GM12878 (cell line): ENCODE results near the gene SMCO4. TPM values are rescaled to one million over a fixed set of nuclear protein-coding genes. Genes with fewer than 3 reads are reported as not detected.

Experiments
- ATAC-seq: fragments of 200-7000 bp; cut with Tn5 transposase; 3 replicates; pipeline ENCODE4 v1.9.1; 2020; ENCODE audit warnings: mild to moderate bottlenecking, moderate library complexity
- BruUV-seq: library from RNA; stranded (reverse); fragments of 400-500 nt; replicated peaks from 2 replicates; lab custom pipeline; 2021; lab: Mats Ljungman, UMichigan
- CTCF ChIA-PET: fragments of 300-600 bp; sonication (Branson Sonifier 250); formaldehyde crosslinking; extraction: SDS; loops from one replicate; lab custom pipeline; 2021; ENCODE audit warnings: inconsistent platforms; lab: Yijun Ruan, JAX
- POLR2A ChIA-PET: fragments of 350-600 bp; formaldehyde crosslinking; extraction: SDS; loops from one replicate; lab custom pipeline; 2021; ENCODE audit warnings: inconsistent platforms; lab: Charles Lee
- RAD21 ChIA-PET: fragments of 300-600 bp; sonication (Branson Sonifier 250); formaldehyde crosslinking; loops from one replicate; lab custom pipeline; 2023; ENCODE audit warnings: antibody characterized with exemption; ENCODE audit not compliant: unreplicated experiment; lab: Charles Lee
- SMC1A ChIA-PET: fragments of 300-600 bp; sonication (Branson Sonifier 250); formaldehyde crosslinking; loops from one replicate; lab custom pipeline; 2023; ENCODE audit not compliant: unreplicated experiment, uncharacterized antibody; lab: Charles Lee
- DNase-seq: peaks from one replicate; pipeline ENCODE4 v3.0.0-alpha.2; 2011; ENCODE audit warnings: low read depth, low spot score
- FAIRE-seq: peaks from 3 replicates; lab custom pipeline; 2011; peaks lifted over from hg19 to GRCh38; lab: Jason Lieb, UNC
- H2AFZ ChIP-seq: 2 replicates; pipeline ENCODE4 v1.6.0; 2011; ENCODE audit warnings: low read depth, low read length, control low read depth; ENCODE audit not compliant: control insufficient read depth
- H3K27ac ChIP-seq: 2 replicates; pipeline ENCODE4 v1.5.1; 2011; ENCODE audit warnings: control low read depth; ENCODE audit not compliant: control insufficient read depth, insufficient read depth
- H3K27me3 ChIP-seq, 2 experiments: replicated peaks in 1 of 2; 2 replicates each; pipeline versions ENCODE4 v1.6.0 to v1.6.1; 2011; ENCODE audit warnings: low read length in 1 of 2; ENCODE audit not compliant: control insufficient read depth in 2 of 2, insufficient read depth in 2 of 2
- H3K36me3 ChIP-seq, 2 experiments: 2 replicates each; pipeline ENCODE4 v1.5.1; 2011; ENCODE audit warnings: low read length in 1 of 2; ENCODE audit not compliant: control insufficient read depth in 2 of 2, insufficient read depth in 2 of 2
- H3K4me1 ChIP-seq: 2 replicates; pipeline ENCODE4 v1.6.1; 2011; ENCODE audit warnings: mild to moderate bottlenecking, low read length, moderate library complexity, mixed read lengths; ENCODE audit not compliant: control insufficient read depth, insufficient read depth
- H3K4me2 ChIP-seq: 2 replicates; pipeline ENCODE4 v1.6.0; 2011; ENCODE audit warnings: control low read depth; ENCODE audit not compliant: control insufficient read depth, insufficient read depth
- H3K4me3 ChIP-seq: fragments of 200-600 bp; sonication (generic); 2 replicates; pipeline ENCODE4 v1.5.1; 2016
- H3K79me2 ChIP-seq: 2 replicates; pipeline ENCODE4 v1.6.0; 2011; ENCODE audit warnings: low read length; ENCODE audit not compliant: control insufficient read depth, insufficient read depth
- H3K9ac ChIP-seq: 2 replicates; pipeline ENCODE4 v1.8.0; 2011; ENCODE audit warnings: low read length, control low read depth, mixed read lengths; ENCODE audit not compliant: control insufficient read depth, insufficient read depth
- H3K9me3 ChIP-seq: replicated peaks from 3 replicates; pipeline ENCODE4 v1.5.1; 2011; ENCODE audit warnings: mild to moderate bottlenecking, low read length; ENCODE audit not compliant: control insufficient read depth, insufficient read depth
- H4K20me1 ChIP-seq: 2 replicates; pipeline ENCODE4 v1.6.0; 2011; ENCODE audit not compliant: control insufficient read depth, insufficient read depth
- BHLHE40 ChIP-seq, 2 experiments: fragments of 450-650 bp in 1 of 2; IDR thresholded peaks; 2 replicates each; pipeline ENCODE4 v1.6.1; 2011 to 2017; ENCODE audit warnings: low read depth in 2 of 2, borderline replicate concordance in 1 of 2, improper control_type of control experiment in 1 of 2, low read length in 1 of 2, mild to moderate bottlenecking in 1 of 2
- MLLT1 ChIP-seq: fragments of 450-650 bp; IDR thresholded peaks from 2 replicates; pipeline ENCODE4 v1.6.1; 2016; ENCODE audit warnings: mild to moderate bottlenecking
- RFX5 ChIP-seq: IDR thresholded peaks from 2 replicates; pipeline ENCODE4 v1.6.1; 2011; ENCODE audit warnings: low read depth, low read length, improper control_type of control experiment
- WGBS: methylation state at CpG from one replicate; pipeline ENCODE4 v1.1.6; 2016; ENCODE audit warnings: low lambda C conversion rate; ENCODE audit not compliant: insufficient replicate concordance, insufficient coverage; ENCODE audit errors: missing lambda C conversion rate; 5-methylcytosine and 5-hydroxymethylcytosine counted together
- in situ Hi-C: fragments of 300-500 bp; cut with MboI; formaldehyde crosslinking; loops from 9 replicates; pipeline ENCODE4 v1.14.3; 2018; ENCODE audit warnings: mixed read lengths
- intact Hi-C: fragments of 100-400 bp; cut with micrococcal nuclease; formaldehyde crosslinking; loops from one replicate; pipeline ENCODE4 v1.14.2; 2022; ENCODE audit not compliant: unreplicated experiment
- polyA plus RNA-seq, 11 experiments: library from polyadenylated mRNA; depleted of rRNA in 4 of 11; unstranded in 6 of 11; stranded (reverse) in 5 of 11; fragments of >200 nt; fragmentation: Nextera tagmentation in 4 of 11; fragmentation: Illumina TruSeq in 1 of 11; extraction: Ambion mirVana in 4 of 11; extraction: Trizol in 1 of 11; gene quantifications; 1 replicate in 1 of 11; 2 replicates in 10 of 11; pipeline versions ENCODE4 v1.2.1 to v1.2.3, GENCODE V29; 2011 to 2016; ENCODE audit warnings: inconsistent platforms in 2 of 11, missing spikeins in 2 of 11, low read depth in 1 of 11
- total RNA-seq, 4 experiments: library from RNA; depleted of rRNA in 3 of 4; stranded (reverse); fragments of >200 nt in 3 of 4; fragmentation: Illumina TruSeq in 1 of 4; extraction: Trizol in 1 of 4; gene quantifications; 2 replicates each; pipeline versions ENCODE4 v1.2.1 to v1.2.3, GENCODE V29; 2013 to 2021
- TF ChIP-seq, protein P1 (sequence below): IDR thresholded peaks from 2 replicates; pipeline ENCODE4 v1.6.1; 2012; ENCODE audit warnings: low read depth, low read length, improper control_type of control experiment

The SMCO4 gene
- total and polyA plus RNA-seq, 10 of the 15 experiments (the other 5 are each of a cell fraction or from before 2014, with no cell fraction given), result 3.6 to 59.9 (median 27.9) TPM

DNA sequence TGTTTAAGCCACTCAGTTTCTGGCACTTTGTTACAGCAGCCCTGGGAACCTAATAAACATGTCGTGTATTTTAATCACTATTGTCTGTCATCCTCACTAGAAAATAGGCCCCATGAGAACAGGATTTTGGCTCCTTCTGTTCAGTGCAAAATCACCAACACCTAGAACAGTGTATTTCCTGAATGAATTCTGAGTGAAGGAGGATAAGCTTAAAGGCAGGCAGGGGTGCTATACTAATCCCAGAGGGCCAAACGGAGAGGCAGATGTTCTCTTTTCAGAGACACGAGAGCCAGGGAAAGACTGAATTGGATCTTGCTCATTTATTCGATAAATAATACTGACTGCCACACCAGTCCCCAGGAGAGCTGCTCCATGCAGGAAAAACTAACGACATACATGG lies 10.4 kb downstream of the SMCO4 start:
- WGBS, result 87% methylated on average over 5 of the region's 5 CpGs
- no peak overlapping the region for H2AFZ ChIP-seq
- H3K27me3 ChIP-seq, result no peaks in the 10 kb centered on the region
- intact Hi-C loops, result loop anchor here (10.0 kb wide), 1 partner anchor 942 kb away; no protein-coding TSS in a partner anchor
- no peaks in the 10 kb centered on the region for H3K9me3 ChIP-seq
- H3K4me1 ChIP-seq, result peaks cover 60% of the 10 kb centered on the region
- H4K20me1 ChIP-seq, result no peaks in the 10 kb centered on the region
- POLR2A ChIA-PET, result interaction anchor here (0.5 to 12.8 kb wide), 6 partner anchors 5 to 48 kb away, joined by 3 to 191 read pairs (median 50); partner anchors contain the start of gene SMCO4
- CTCF ChIA-PET, result interaction anchor here (0.8 to 4.5 kb wide), 3 partner anchors 9 to 18 kb away, joined by 3 to 40 read pairs (median 22); partner anchors contain the start of gene SMCO4
- SMC1A ChIA-PET, result interaction anchor here (0.5 to 20.1 kb wide), 9 partner anchors 8 to 297 kb away, joined by 3 to 275 read pairs (median 4); partner anchors contain the start of genes MED17 and SMCO4
- peak overlapping the region; percentile 33 for H3K9ac ChIP-seq
- TF ChIP-seq BHLHE40 (IDR thresholded peaks at IDR 0.05; ENCODE audit: borderline replicate concordance in 1 of 2, low read depth in 2 of 2, low read length in 1 of 2), result no peak
- no peak for TF ChIP-seq RFX5
- TF ChIP-seq MLLT1, result no peak
- TF ChIP-seq, protein P1, sequence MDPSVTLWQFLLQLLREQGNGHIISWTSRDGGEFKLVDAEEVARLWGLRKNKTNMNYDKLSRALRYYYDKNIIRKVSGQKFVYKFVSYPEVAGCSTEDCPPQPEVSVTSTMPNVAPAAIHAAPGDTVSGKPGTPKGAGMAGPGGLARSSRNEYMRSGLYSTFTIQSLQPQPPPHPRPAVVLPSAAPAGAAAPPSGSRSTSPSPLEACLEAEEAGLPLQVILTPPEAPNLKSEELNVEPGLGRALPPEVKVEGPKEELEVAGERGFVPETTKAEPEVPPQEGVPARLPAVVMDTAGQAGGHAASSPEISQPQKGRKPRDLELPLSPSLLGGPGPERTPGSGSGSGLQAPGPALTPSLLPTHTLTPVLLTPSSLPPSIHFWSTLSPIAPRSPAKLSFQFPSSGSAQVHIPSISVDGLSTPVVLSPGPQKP, result no peak
- TF ChIP-seq, all 136 proteins: peak for 0
- Histone ChIP-seq H3K36me3 (no peaks in the 10 kb centered on the region; a peak in 1 of 4 replicates), H3K4me2 (peak overlapping the region; percentile 49), H3K27ac (peak overlapping the region; percentile 76), H3K4me3 (peak overlapping the region; percentile 13; the same call in 1 of the 2 replicates), H3K79me2 (peaks cover 75% of the 10 kb centered on the region)
- in situ Hi-C loops, result no loop called here
- no peak for FAIRE-seq
- RAD21 ChIA-PET, result interaction anchor here (0.9 to 15.4 kb wide), 7 partner anchors 4 to 205 kb away, joined by 3 to 299 read pairs (median 4); partner anchors contain the start of gene SMCO4
- DNase-seq, result no peak
- no peak for ATAC-seq
- no TSS peak for BruUV-seq
